GM18951 (cell line): ENCODE measurements around the gene TICRR.
"Not testable (repeated sequence)": the region's sequence is repeated elsewhere in the genome, so short reads cannot be mapped to it uniquely, and the experiment has no call there.

Source experiments
- POLR2A ChIP-seq: IDR thresholded peaks from 4 replicates; pipeline ENCODE4 v1.6.1; 2011; ENCODE audit warnings: mild to moderate bottlenecking; ENCODE audit not compliant: insufficient read length, insufficient read depth; ENCODE audit errors: extremely low read depth
- in situ Hi-C: fragments of 300-500 bp; cut with MboI; formaldehyde crosslinking; loops from one replicate; pipeline ENCODE4 v1.12.0; 2022; ENCODE audit warnings: low sequenced_read_pairs, mixed read lengths, inconsistent platforms; ENCODE audit not compliant: unreplicated experiment

The TICRR gene

GRCh38 chr15:89551550-89551949 lies 23.7 kb upstream of the TICRR start:
- in situ Hi-C loops, result no loop called here
- no peak for TF ChIP-seq POLR2A

GRCh38 chr15:89553632-89554031 lies 21.6 kb upstream of the TICRR start:
- TF ChIP-seq POLR2A, result no peak
- in situ Hi-C loops, result no loop called here

- TF ChIP-seq POLR2A, result no peak
- in situ Hi-C loops, result no loop called here
These were observed 21.0 kb upstream of the TICRR start for GRCh38 chr15:89554247-89554646.

- in situ Hi-C loops, result no loop called here
- no peak for TF ChIP-seq POLR2A
These were observed 19.5 kb upstream of the TICRR start for GRCh38 chr15:89555768-89556167.

DNA sequence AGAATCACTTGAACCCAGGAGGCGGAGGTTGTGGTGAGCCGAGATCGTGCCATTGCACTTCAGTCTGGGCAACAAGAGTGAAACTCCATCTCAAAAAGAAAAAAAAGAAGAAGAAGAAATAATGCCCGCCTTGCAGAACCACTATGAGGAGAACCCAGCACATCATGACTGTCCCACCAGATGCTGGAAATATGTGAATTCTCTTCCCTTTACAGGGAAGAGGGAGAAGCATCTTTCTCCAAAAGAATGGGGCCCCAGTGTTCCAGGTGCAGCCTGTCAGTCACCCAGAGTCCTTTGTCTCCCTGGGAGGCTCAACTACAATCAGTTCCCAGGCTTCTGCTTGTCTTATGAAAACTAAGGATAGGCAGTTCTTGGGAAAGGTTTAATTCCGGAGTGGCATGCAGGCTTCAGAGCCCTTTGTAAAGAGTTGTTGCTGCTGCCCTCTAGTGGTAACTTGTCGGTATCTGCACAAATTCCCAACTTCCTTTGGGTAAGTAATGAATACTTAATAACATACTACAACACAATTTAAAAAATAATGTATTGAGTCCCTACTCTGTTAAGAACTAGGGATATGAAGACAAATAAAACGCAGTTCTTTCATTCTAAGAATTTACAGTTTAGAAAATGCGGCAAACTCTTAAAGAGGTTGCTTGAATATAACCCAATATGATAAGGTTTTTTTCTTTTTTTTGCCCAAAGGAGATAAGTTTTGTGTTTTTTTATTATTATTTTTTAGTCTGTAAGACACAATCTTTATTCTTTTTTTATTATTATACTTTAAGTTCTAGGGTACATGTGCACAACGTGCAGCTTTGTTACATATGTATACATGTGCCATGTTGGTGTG lies 18.6 kb upstream of the TICRR start:
- in situ Hi-C loops, result no loop called here
- TF ChIP-seq POLR2A, result no peak

GRCh38 chr15:89559769-89560264 lies 15.5 kb upstream of the TICRR start:
- in situ Hi-C loops, result no loop called here

DNA sequence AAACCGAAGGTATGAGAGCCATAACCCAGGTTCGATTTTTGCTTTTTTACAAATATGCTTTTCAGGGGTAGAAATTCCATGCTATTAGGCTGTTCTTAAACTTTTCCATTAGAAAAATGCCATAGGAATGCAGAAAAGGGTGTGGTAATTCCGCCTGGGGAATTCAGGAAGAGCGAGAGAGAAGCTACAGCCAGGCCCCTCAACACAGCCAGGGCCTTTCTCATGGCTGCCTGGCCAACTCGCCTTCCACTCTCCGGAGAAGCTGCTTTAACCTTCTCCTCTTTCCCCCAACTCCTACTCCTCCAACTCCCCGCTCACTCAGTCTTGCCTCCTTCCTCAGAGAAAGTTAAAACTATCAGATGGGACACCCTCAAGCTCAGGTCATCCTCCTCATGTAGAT lies 9.1 kb upstream of the TICRR start:
- in situ Hi-C loops, result no loop called here
- TF ChIP-seq POLR2A, result no peak

More at GRCh38 chr15:89559769-89560264, 15.5 kb upstream of the TICRR start:
- TF ChIP-seq POLR2A, result no peak

DNA sequence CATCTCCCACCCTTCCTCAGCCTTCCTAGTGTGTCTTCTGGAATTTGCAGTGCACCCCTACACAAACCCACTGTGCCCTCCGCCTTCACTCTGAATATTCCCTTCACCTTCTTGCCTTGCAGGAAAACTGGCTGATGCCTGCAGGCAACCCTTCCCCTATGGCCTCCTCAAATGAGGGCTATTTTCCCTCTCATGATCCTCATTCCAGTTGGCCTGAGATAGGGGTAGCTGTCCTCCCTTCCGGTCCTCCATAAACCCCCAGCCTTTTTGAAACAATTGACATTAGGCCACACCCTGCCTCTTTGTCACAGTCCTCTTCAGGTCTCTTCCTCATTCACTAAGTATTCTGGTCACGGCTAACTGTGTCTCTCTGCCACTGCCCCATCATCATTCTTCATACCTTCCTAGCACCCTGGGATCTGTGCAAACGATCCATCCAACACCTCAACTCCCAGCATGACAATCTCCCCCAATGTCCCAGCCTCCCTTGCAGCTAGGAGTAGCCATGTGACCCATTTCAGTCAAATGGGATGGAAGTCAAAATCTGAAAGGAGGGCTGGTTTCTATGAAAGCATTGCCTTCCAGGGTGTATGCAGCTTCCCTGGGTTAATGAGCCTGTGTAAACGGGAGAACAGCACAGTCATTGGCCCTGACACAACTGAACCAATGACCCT lies 8.5 kb upstream of the TICRR start:
- in situ Hi-C loops, result no loop called here

GRCh38 chr15:89569090-89569745 lies 6.1 kb upstream of the TICRR start:
- in situ Hi-C loops, result no loop called here
- TF ChIP-seq POLR2A, result no peak

More for the DNA sequence above, 8.5 kb upstream of the TICRR start:
- TF ChIP-seq POLR2A, result no peak

- TF ChIP-seq POLR2A, result no peak
- in situ Hi-C loops, result no loop called here
These were observed 567 bp downstream of the TICRR start for GRCh38 chr15:89575656-89576416.

DNA sequence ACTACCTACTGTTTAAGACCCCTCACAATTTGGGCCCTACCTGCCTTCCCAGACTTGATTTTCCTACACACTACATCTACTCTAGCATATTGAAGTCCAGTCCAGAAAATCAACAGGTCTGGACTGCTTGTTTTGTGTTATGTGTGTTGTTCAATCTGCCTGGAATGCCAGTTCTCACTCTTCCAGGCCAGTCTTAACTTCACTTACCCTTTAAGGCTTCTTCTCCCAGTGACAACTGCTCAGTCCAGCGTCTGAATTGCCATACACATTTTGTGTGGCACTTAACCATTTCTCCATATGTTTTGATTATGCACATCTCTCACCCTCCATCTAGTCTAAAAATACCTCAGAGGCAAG lies 1.1 kb downstream of the TICRR start:
- TF ChIP-seq POLR2A, result no peak
- in situ Hi-C loops, result no loop called here

GRCh38 chr15:89577776-89578115 lies 2.5 kb downstream of the TICRR start:
- in situ Hi-C loops, result no loop called here
- no peak for TF ChIP-seq POLR2A

DNA sequence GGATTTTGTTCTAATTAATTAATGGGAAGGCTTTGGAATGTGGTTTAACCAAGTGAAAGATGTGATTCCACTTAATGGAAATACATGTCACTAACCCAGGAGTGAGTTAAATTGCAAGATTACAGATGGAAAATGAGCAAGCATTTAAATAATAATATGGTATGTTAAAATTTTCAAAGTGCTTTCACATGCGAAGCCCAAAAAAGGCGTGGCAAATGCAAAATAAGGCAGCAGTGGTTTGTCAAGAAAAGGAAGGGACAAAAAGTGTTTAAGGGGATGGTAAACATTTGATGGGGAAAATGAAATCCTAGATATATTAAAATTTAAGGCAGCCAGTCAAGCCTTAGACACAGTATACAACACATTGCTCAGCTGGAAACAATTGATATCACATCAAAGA lies 2.9 kb downstream of the TICRR start:
- in situ Hi-C loops, result no loop called here

DNA sequence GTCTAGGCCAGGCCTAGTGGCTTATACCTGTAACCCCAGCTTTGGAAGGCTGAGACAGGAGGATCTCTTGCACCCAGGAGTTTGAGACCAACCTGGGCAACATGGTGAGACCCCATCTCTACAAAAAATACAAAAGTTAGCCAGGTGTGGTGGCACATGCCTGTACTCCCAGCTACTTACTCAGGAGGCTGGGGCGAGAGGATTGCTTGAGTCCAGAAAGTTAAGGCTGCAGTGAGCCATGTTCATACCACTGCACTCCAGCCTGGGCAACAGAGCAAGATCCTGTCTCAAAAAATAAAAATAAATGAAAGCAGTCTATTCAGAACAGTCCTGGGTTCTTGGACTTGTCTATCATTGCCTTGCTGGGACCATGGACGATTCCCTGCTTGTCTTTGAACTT lies 5.5 kb downstream of the TICRR start:
- in situ Hi-C loops, result not testable (repeated sequence)

More for the DNA sequence above, 2.9 kb downstream of the TICRR start:
- no peak for TF ChIP-seq POLR2A
